Activated T-helper 9 cell treated with anti-CD3 and anti-CD28 coated beads, Interleukin-2, amount 50 U/mL, for 16 hours (primary cell): ENCODE measurements around the gene P4HTM.
A peak's percentile ranks its signal among the peaks of the same experiment; 100 is the strongest.

ENCODE experiments used
- DNase-seq: peaks from one replicate; pipeline ENCODE4 v3.0.0-alpha.2; 2020; ENCODE audit warnings: low read depth

P4HTM gene

GRCh38 chr3:48989796-48990635 lies at the start of gene P4HTM:
Gene P4HTM (plus strand): TSS chr3:48990241. CDS start chr3:48990257, 16 bp downstream.
- peak; percentile 76 for DNase-seq

GRCh38 chr3:48945432-48945831 lies 44.6 kb upstream of the P4HTM start:
- DNase-seq: no peak

- no peak for DNase-seq
These were observed 44.0 kb upstream of the P4HTM start for GRCh38 chr3:48945891-48946549.

- DNase-seq: no peak
These were observed 40.7 kb upstream of the P4HTM start for GRCh38 chr3:48949376-48949717.

- no peak for DNase-seq
These were observed 40.0 kb upstream of the P4HTM start for GRCh38 chr3:48950051-48950450.

- DNase-seq: no peak
These were observed 38.3 kb upstream of the P4HTM start for GRCh38 chr3:48951764-48952163.

- peak; percentile 7 for DNase-seq
These were observed 37.4 kb upstream of the P4HTM start for GRCh38 chr3:48952510-48953118.

- no peak for DNase-seq
These were observed 32.9 kb upstream of the P4HTM start for GRCh38 chr3:48957006-48957705.

GRCh38 chr3:48960841-48961413 lies 29.1 kb upstream of the P4HTM start:
- no peak for DNase-seq

- DNase-seq: no peak
These were observed 27.7 kb upstream of the P4HTM start for GRCh38 chr3:48962340-48962739.

- no peak for DNase-seq
These were observed 27.1 kb upstream of the P4HTM start for GRCh38 chr3:48962939-48963338.

GRCh38 chr3:48963591-48963990 lies 26.4 kb upstream of the P4HTM start:
- DNase-seq: no peak

- no peak for DNase-seq
These were observed 23.7 kb upstream of the P4HTM start for GRCh38 chr3:48966367-48966766.

- DNase-seq: peak; percentile 17
These were observed 23.1 kb upstream of the P4HTM start for GRCh38 chr3:48966876-48967361.

- DNase-seq: no peak
These were observed 19.5 kb upstream of the P4HTM start for GRCh38 chr3:48970586-48970985.

- no peak for DNase-seq
These were observed 15.8 kb upstream of the P4HTM start for GRCh38 chr3:48974076-48974864.

- no peak for DNase-seq
These were observed 10.6 kb upstream of the P4HTM start for GRCh38 chr3:48979451-48979850.

- DNase-seq: no peak
These were observed 9.7 kb upstream of the P4HTM start for GRCh38 chr3:48980295-48980694.

- DNase-seq: no peak
These were observed 8.0 kb upstream of the P4HTM start for GRCh38 chr3:48982016-48982415.

- no peak for DNase-seq
These were observed 7.4 kb upstream of the P4HTM start for GRCh38 chr3:48982686-48983085.

GRCh38 chr3:48983096-48983495 lies 6.9 kb upstream of the P4HTM start:
- no peak for DNase-seq
